Lower lobe of right lung (tissue), 2 donors: ENCODE measurements around the gene ARMH2. TPM values are rescaled to one million over a fixed set of nuclear protein-coding genes. Genes with fewer than 3 reads are reported as not detected.

Source experiments
- ATAC-seq, 2 donors: fragments of 200-7000 bp; cut with Tn5 transposase; one replicate each; pipeline ENCODE4 v1.9.1; 2020 to 2022; ENCODE audit warnings: mild to moderate bottlenecking in 2 of 2, moderate library complexity in 2 of 2
- DNase-seq: peaks from one replicate; pipeline ENCODE4 v3.0.0-alpha.2; 2020
- H3K27ac ChIP-seq: fragments of 200-600 bp; one replicate; pipeline ENCODE4 v1.8.0; 2022
- H3K27me3 ChIP-seq: fragments of 200-600 bp; one replicate; pipeline ENCODE4 v1.8.0; 2022; ENCODE audit warnings: low read depth
- H3K36me3 ChIP-seq: fragments of 200-600 bp; one replicate; pipeline ENCODE4 v1.8.0; 2022; ENCODE audit warnings: mild to moderate bottlenecking
- H3K4me1 ChIP-seq: fragments of 200-600 bp; one replicate; pipeline ENCODE4 v1.8.0; 2022
- H3K4me3 ChIP-seq: fragments of 200-600 bp; one replicate; pipeline ENCODE4 v1.8.0; 2022; ENCODE audit warnings: mild to moderate bottlenecking
- H3K9me3 ChIP-seq: fragments of 200-600 bp; one replicate; pipeline ENCODE4 v1.8.0; 2022
- CTCF ChIP-seq: fragments of 200-600 bp; IDR thresholded peaks from one replicate; pipeline ENCODE4 v1.8.0; 2022; ENCODE audit warnings: antibody characterized with exemption, mild to moderate bottlenecking
- intact Hi-C: fragments of 100-400 bp; cut with DNase I; formaldehyde crosslinking; loops from one replicate; pipeline ENCODE4 v1.11.0; 2022
- total RNA-seq: library from RNA; stranded (reverse); fragmentation: NEBNext Ultra II Directional; extraction: Animal tissue kit (Norgen Biotek cat#: 25700); gene quantifications from one replicate; pipeline ENCODE4 v1.2.1, GENCODE V29; 2021
- donor health status: DM: no; HTN: yes; CAD: no; lungs with severe emphysema.

The ARMH2 gene
- total RNA-seq, 1 donor from 2014 or later, result 0.68 TPM

GRCh38 chr6:24833711-24834386 is 35.1 kb upstream of the ARMH2 start:
- TF ChIP-seq CTCF, result no peak
- H3K4me1 ChIP-seq, result peaks cover 6% of the 10 kb centered on the region
- H3K27me3 ChIP-seq, result no peaks in the 10 kb centered on the region
- intact Hi-C loops, result no loop called here
- no peak overlapping the region for H3K27ac ChIP-seq
- H3K36me3 ChIP-seq, result peaks cover 33% of the 10 kb centered on the region
- H3K4me3 ChIP-seq, result no peak overlapping the region
- no peak for DNase-seq
- H3K9me3 ChIP-seq, result no peaks in the 10 kb centered on the region
- peak in 1 of 2 donors; percentile 29 for ATAC-seq

GRCh38 chr6:24832794-24833193 is 34.1 kb upstream of the ARMH2 start:
- DNase-seq (no peak), ATAC-seq (no peak)
- TF ChIP-seq CTCF, result no peak
- intact Hi-C loops, result no loop called here
- Histone ChIP-seq H3K4me1 (peaks cover 6% of the 10 kb centered on the region), H3K27ac (no peak overlapping the region), H3K9me3 (no peaks in the 10 kb centered on the region), H3K4me3 (no peak overlapping the region), H3K36me3 (peaks cover 40% of the 10 kb centered on the region), H3K27me3 (no peaks in the 10 kb centered on the region)

DNA sequence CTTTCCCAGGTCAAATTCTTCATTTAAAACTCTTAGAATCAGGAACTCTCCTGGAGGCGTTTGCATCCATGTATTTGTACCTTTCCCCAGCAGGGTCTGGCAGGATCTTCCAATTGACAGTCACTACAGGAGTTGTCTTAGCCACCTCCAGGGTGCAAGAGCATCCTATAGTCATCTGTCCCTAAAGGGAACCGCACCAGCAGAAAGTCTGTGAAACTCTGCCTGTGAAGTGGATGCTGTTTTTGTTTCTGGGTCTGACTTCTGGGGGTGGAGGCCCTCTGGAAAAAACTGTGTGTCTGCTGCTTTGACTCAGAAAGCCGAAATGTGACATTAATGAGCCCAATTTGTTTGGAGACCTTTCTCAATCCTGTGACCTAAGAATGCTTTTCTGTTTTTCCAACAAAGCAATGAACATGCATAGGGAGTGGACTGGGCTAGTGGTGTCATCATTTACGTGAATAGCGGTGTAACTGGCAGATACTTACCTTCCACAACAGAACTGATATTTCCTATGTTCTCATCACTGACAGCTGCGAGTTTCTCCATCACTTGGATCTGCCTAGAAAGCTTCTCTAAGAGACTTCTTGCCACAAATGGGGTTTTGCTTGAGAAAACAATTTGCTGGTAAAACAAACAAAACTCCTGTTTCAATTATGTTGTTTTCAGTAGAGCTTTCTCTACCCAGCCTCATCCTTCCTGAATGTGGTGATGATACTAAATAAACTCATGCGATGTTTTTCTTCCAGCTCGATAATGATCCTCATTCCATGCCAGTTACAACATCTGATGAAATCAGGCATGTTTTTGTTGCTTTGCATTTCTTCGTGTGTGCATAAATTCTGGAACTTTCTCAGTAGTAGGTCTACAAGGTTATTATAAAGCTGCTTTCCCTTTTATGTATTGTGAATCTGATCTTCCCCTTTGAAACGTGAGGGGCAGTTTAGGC is 33.3 kb upstream of the ARMH2 start:
- ATAC-seq, result no peak
- no peak for TF ChIP-seq CTCF
- no peak overlapping the region for H3K27ac ChIP-seq

DNA sequence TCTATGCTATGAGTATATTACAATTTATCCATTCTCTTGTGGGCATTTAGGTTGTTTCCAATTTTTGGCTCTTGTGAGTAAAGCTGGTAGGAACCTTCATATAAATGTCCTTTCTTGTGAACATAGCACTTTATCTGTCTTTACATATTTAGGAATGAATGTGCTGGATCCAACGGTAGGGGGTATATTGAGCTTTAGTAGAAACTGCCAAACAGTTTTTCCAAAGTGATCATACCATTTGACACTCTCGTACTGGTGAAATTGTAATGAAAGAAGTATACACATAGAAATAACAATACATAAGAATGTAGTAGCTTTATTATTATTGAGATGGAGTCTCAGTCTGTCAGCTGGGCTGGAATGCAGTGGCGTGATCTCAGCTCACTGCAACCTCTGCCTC is 30.9 kb upstream of the ARMH2 start:
- no peaks in the 10 kb centered on the region for H3K9me3 ChIP-seq
- H3K4me1 ChIP-seq, result no peaks in the 10 kb centered on the region
- no peak for TF ChIP-seq CTCF
- no peak overlapping the region for H3K27ac ChIP-seq
- ATAC-seq (no peak), DNase-seq (no peak)
- H3K36me3 ChIP-seq, result peaks cover 44% of the 10 kb centered on the region
- no peak overlapping the region for H3K4me3 ChIP-seq
- no peaks in the 10 kb centered on the region for H3K27me3 ChIP-seq
- intact Hi-C loops, result no loop called here

More for the DNA sequence above, 33.3 kb upstream of the ARMH2 start:
- Histone ChIP-seq H3K36me3 (peaks cover 48% of the 10 kb centered on the region), H3K4me1 (peaks cover 6% of the 10 kb centered on the region), H3K9me3 (no peaks in the 10 kb centered on the region), H3K27me3 (no peaks in the 10 kb centered on the region), H3K4me3 (no peak overlapping the region)
- intact Hi-C loops, result no loop called here
- no peak for DNase-seq

DNA sequence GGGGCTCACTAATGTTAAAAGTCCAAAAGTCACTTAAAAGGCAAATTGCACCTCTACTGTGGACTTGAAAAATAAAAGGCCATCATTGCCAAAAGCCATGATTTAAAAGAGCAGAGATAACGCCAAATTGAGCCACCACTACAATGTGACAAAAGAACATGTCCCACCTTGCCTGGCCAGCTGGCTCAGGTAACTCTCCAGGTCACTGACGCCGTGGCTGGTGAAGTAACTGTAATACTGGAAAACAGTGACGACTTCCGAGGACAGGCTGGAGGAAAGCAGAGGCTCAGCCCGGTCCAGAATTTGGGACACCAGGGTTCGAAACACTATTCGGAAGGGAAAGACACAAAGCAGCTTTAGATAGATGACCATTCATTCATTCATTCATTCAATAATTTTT is 29.3 kb upstream of the ARMH2 start:
- intact Hi-C loops, result no loop called here
- H3K9me3 ChIP-seq, result no peaks in the 10 kb centered on the region
- no peak for ATAC-seq
- no peaks in the 10 kb centered on the region for H3K4me1 ChIP-seq
- H3K4me3 ChIP-seq, result no peak overlapping the region
- H3K27ac ChIP-seq, result no peak overlapping the region
- no peak for DNase-seq
- no peak for TF ChIP-seq CTCF
- H3K36me3 ChIP-seq, result peaks cover 46% of the 10 kb centered on the region
- no peaks in the 10 kb centered on the region for H3K27me3 ChIP-seq
